PC-9 (cell line): Measurements from ENCODE around the gene GALNT5.

Experiments
- EZH2 ChIP-seq: fragments of 200-600 bp; sonication (generic); IDR thresholded peaks from 2 replicates; pipeline ENCODE4 v1.8.0; 2017; ENCODE audit warnings: antibody characterized with exemption, low read depth
- TF ChIP-seq, protein P1 (sequence below): fragments of 200-600 bp; sonication (generic); conservative IDR thresholded peaks from 2 replicates; pipeline ENCODE4 v1.6.1; 2017; ENCODE audit warnings: mixed run types, antibody characterized with exemption, mild to moderate bottlenecking, moderate library complexity

DNA sequence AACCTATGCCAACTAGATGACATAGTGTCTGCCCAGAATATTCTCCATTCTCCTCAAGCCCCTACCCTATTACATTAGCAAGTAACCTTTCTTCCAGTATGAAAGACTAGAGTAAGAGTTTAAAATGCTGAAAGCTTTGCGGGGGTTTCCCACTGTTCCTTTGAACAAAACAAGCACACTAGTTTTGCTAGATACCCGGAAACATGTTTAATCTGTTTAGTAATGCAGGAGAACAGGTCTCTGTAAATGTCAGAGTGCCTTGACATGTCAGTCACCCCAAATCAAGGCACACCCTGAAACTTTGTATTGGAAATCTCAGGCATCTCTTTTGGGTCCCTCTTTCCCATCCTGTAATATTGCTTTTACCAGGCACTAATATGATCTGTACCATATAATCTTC is 11.6 kb downstream of the GALNT5 start:
- TF ChIP-seq, protein P1, sequence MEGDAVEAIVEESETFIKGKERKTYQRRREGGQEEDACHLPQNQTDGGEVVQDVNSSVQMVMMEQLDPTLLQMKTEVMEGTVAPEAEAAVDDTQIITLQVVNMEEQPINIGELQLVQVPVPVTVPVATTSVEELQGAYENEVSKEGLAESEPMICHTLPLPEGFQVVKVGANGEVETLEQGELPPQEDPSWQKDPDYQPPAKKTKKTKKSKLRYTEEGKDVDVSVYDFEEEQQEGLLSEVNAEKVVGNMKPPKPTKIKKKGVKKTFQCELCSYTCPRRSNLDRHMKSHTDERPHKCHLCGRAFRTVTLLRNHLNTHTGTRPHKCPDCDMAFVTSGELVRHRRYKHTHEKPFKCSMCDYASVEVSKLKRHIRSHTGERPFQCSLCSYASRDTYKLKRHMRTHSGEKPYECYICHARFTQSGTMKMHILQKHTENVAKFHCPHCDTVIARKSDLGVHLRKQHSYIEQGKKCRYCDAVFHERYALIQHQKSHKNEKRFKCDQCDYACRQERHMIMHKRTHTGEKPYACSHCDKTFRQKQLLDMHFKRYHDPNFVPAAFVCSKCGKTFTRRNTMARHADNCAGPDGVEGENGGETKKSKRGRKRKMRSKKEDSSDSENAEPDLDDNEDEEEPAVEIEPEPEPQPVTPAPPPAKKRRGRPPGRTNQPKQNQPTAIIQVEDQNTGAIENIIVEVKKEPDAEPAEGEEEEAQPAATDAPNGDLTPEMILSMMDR, result no peak
- no peak for TF ChIP-seq EZH2
